SU-DHL-6 (cell line): Measurements from ENCODE around the gene LAX1.

Source experiments
- H2AFZ ChIP-seq: fragments of 200-600 bp; sonication (generic); 2 replicates; pipeline ENCODE4 v1.6.1; 2014; ENCODE audit warnings: low read depth, mild to moderate bottlenecking, moderate library complexity, mixed read lengths, antibody characterized with exemption, low read length; ENCODE audit not compliant: severe bottlenecking
- H3F3A ChIP-seq: fragments of 200-600 bp; shearing (Covaris generic); 2 replicates; pipeline ENCODE4 v1.6.0; 2016; ENCODE audit warnings: antibody characterized with exemption, mild to moderate bottlenecking; ENCODE audit not compliant: insufficient read depth
- H3K27ac ChIP-seq: fragments of 200-600 bp; sonication (generic); 2 replicates; pipeline ENCODE4 v1.5.1; 2016; ENCODE audit warnings: low read depth, mild to moderate bottlenecking, low read length, moderate library complexity, mixed read lengths
- H3K27me3 ChIP-seq: fragments of 200-600 bp; sonication (generic), shearing (Covaris generic); 2 replicates; pipeline ENCODE4 v1.6.0; 2014; ENCODE audit warnings: mild to moderate bottlenecking, low read length
- H3K36me3 ChIP-seq: fragments of 200-600 bp; sonication (generic); 2 replicates; pipeline ENCODE4 v1.6.1; 2014; ENCODE audit warnings: mild to moderate bottlenecking, low read length, mixed read lengths
- H3K4me2 ChIP-seq: fragments of 300-600, 200-600 bp; shearing (Covaris generic), sonication (generic); 2 replicates; pipeline ENCODE4 v1.6.0; 2014; ENCODE audit warnings: low read length, low read depth, mild to moderate bottlenecking; ENCODE audit not compliant: poor library complexity, severe bottlenecking
- H3K4me3 ChIP-seq: fragments of 200-600 bp; sonication (generic); 2 replicates; pipeline ENCODE4 v1.5.1; 2014; ENCODE audit warnings: antibody characterized with exemption, low read length, mild to moderate bottlenecking, mixed read lengths; ENCODE audit not compliant: insufficient read depth, poor library complexity, severe bottlenecking
- H3K79me2 ChIP-seq: fragments of 200-600 bp; sonication (generic); 2 replicates; pipeline ENCODE4 v1.6.1; 2014; ENCODE audit warnings: mild to moderate bottlenecking, low read length, moderate library complexity; ENCODE audit not compliant: insufficient read depth
- H3K9ac ChIP-seq: fragments of 200-600 bp; sonication (generic); 2 replicates; pipeline ENCODE4 v1.7.0; 2014; ENCODE audit warnings: mild to moderate bottlenecking, low read length
- H3K9me2 ChIP-seq: fragments of 200-600 bp; sonication (generic); replicated peaks from 2 replicates; pipeline ENCODE4 v1.6.1; 2014; ENCODE audit warnings: low read length; ENCODE audit not compliant: insufficient read depth
- H3K9me3 ChIP-seq: fragments of 200-600 bp; sonication (generic); 2 replicates; pipeline ENCODE4 v1.6.1; 2014; ENCODE audit warnings: low read length, mixed read lengths; ENCODE audit not compliant: insufficient read depth
- H4K20me1 ChIP-seq: fragments of 200-600 bp; sonication (generic); 2 replicates; pipeline ENCODE4 v1.6.1; 2014; ENCODE audit warnings: low read depth, mild to moderate bottlenecking, antibody characterized with exemption, low read length, moderate library complexity, mixed read lengths
- CTCF ChIP-seq: fragments of 200-600 bp; sonication (generic); IDR thresholded peaks from one replicate; pipeline ENCODE4 v1.5.1; 2017; ENCODE audit warnings: antibody characterized with exemption, mild to moderate bottlenecking, low read length, moderate library complexity; ENCODE audit not compliant: insufficient read depth, poor library complexity, severe bottlenecking
- EZH2phosphoT487 ChIP-seq: fragments of 200-600 bp; sonication (generic), shearing (Covaris generic); conservative IDR thresholded peaks from 2 replicates; pipeline ENCODE4 v1.6.1; 2018; ENCODE audit warnings: mild to moderate bottlenecking, antibody characterized with exemption, low read length, moderate library complexity, mixed read lengths

LAX1 gene

GRCh38 chr1:203765029-203765837, at the start of gene LAX1:
Gene LAX1 (plus strand): TSS chr1:203765183. CDS start chr1:203765566, 383 bp downstream.
- H3K4me2 ChIP-seq, result peak within 1 kb of the TSS; percentile 81
- peaks cover 14% of the 10 kb centered on the region; the same call in 1 of the 2 replicates for H3K79me2 ChIP-seq
- H3K27me3 ChIP-seq, result no peaks in the 10 kb centered on the region
- no peaks in the 10 kb centered on the region for H3K9me2 ChIP-seq
- no peaks in the 10 kb centered on the region for H4K20me1 ChIP-seq
- no peak for TF ChIP-seq CTCF
- peaks cover 1% of the 10 kb centered on the region; the same call in 1 of the 2 replicates for H3F3A ChIP-seq
- H3K27ac ChIP-seq, result peak within 1 kb of the TSS; percentile 87
- H3K36me3 ChIP-seq, result 0 out of 2 replicates have a peak, but pooled peaks cover 3% of the 10 kb centered on the region
- peak within 1 kb of the TSS; percentile 66 for H3K9ac ChIP-seq
- H3K9me3 ChIP-seq, result no peaks in the 10 kb centered on the region
- peak within 1 kb of the TSS; percentile 57 for H3K4me3 ChIP-seq
- H2AFZ ChIP-seq, result peak within 1 kb of the TSS; percentile 66

- no peaks in the 10 kb centered on the region for H3K79me2 ChIP-seq
- TF ChIP-seq EZH2phosphoT487, result no peak
- no peaks in the 10 kb centered on the region for H3K36me3 ChIP-seq
- H3K9me2 ChIP-seq, result no peaks in the 10 kb centered on the region
- H4K20me1 ChIP-seq, result no peaks in the 10 kb centered on the region
- H3K4me2 ChIP-seq, result no peak overlapping the region
- no peaks in the 10 kb centered on the region for H3F3A ChIP-seq
- H2AFZ ChIP-seq, result no peak overlapping the region
- no peak overlapping the region for H3K4me3 ChIP-seq
- H3K27me3 ChIP-seq, result no peaks in the 10 kb centered on the region
- H3K27ac ChIP-seq, result no peak overlapping the region
- H3K9me3 ChIP-seq, result no peaks in the 10 kb centered on the region
- no peak overlapping the region for H3K9ac ChIP-seq
Measured at GRCh38 chr1:203717120-203717519, 47.9 kb upstream of the LAX1 start.

GRCh38 chr1:203720242-203720641, 44.7 kb upstream of the LAX1 start:
- Histone ChIP-seq H3K9me2 (no peaks in the 10 kb centered on the region), H3K27me3 (no peaks in the 10 kb centered on the region), H3F3A (no peaks in the 10 kb centered on the region), H3K4me3 (no peak overlapping the region), H4K20me1 (no peaks in the 10 kb centered on the region), H3K4me2 (no peak overlapping the region), H3K9ac (no peak overlapping the region), H2AFZ (no peak overlapping the region), H3K27ac (no peak overlapping the region), H3K36me3 (no peaks in the 10 kb centered on the region), H3K9me3 (no peaks in the 10 kb centered on the region), H3K79me2 (no peaks in the 10 kb centered on the region)
- TF ChIP-seq CTCF, result no peak
- no peak for TF ChIP-seq EZH2phosphoT487

- Histone ChIP-seq H3K9ac (no peak overlapping the region), H3K4me3 (no peak overlapping the region), H3F3A (no peaks in the 10 kb centered on the region), H3K27me3 (no peaks in the 10 kb centered on the region), H3K9me2 (no peaks in the 10 kb centered on the region), H2AFZ (no peak overlapping the region), H3K36me3 (no peaks in the 10 kb centered on the region), H3K4me2 (no peak overlapping the region), H3K27ac (no peak overlapping the region), H3K79me2 (no peaks in the 10 kb centered on the region), H4K20me1 (no peaks in the 10 kb centered on the region), H3K9me3 (no peaks in the 10 kb centered on the region)
- no peak for TF ChIP-seq EZH2phosphoT487
- TF ChIP-seq CTCF, result no peak
Measured at GRCh38 chr1:203722909-203723308, 42.1 kb upstream of the LAX1 start.
